Subcutaneous adipose tissue (tissue), 4 donors: ENCODE results near the gene DDX3X. TPM values are rescaled to one million over a fixed set of nuclear protein-coding genes. Genes with fewer than 3 reads are reported as not detected.

Experiments used
- total RNA-seq, 4 donors: library from RNA; depleted of rRNA; stranded (reverse); fragments of >200 nt; gene quantifications; one replicate each; pipeline ENCODE4 v1.1.0, GENCODE V29; 2016
- TF ChIP-seq, protein P1 (sequence below): fragments of 450-650 bp; IDR thresholded peaks from one replicate; pipeline ENCODE4 v1.5.1; 2016; ENCODE audit warnings: low read depth, mild to moderate bottlenecking, control low read depth, antibody characterized with exemption, moderate library complexity

DDX3X gene
- total RNA-seq, 4 donors from 2014 or later, result 214 to 404 (median 320) TPM

GRCh38 chrX:41302370-41302769, 31.6 kb upstream of the DDX3X start:
- TF ChIP-seq, protein P1, sequence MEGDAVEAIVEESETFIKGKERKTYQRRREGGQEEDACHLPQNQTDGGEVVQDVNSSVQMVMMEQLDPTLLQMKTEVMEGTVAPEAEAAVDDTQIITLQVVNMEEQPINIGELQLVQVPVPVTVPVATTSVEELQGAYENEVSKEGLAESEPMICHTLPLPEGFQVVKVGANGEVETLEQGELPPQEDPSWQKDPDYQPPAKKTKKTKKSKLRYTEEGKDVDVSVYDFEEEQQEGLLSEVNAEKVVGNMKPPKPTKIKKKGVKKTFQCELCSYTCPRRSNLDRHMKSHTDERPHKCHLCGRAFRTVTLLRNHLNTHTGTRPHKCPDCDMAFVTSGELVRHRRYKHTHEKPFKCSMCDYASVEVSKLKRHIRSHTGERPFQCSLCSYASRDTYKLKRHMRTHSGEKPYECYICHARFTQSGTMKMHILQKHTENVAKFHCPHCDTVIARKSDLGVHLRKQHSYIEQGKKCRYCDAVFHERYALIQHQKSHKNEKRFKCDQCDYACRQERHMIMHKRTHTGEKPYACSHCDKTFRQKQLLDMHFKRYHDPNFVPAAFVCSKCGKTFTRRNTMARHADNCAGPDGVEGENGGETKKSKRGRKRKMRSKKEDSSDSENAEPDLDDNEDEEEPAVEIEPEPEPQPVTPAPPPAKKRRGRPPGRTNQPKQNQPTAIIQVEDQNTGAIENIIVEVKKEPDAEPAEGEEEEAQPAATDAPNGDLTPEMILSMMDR, result no peak

DNA sequence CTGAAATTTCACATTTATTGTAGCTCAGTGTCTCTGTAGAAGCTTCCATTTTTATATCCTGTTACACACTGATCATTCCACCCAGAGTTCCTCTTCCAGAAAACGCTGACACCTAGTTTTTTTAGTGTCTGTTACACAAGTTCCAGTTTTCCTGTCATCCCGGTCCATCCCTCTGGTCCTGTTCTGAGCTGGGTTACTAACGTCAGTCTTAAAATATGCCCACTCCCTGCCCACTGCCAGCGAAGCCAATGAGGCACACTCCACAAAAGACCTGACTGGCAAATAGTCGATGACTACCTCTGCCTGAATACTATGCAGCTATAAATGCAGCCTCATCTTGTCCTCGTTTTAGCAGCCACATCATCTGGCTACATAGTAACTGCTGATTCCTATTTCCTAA, 30.9 kb upstream of the DDX3X start:
- TF ChIP-seq, protein P1, result no peak

- TF ChIP-seq, protein P1, result no peak
Observed at GRCh38 chrX:41304178-41304577, 29.8 kb upstream of the DDX3X start.

DNA sequence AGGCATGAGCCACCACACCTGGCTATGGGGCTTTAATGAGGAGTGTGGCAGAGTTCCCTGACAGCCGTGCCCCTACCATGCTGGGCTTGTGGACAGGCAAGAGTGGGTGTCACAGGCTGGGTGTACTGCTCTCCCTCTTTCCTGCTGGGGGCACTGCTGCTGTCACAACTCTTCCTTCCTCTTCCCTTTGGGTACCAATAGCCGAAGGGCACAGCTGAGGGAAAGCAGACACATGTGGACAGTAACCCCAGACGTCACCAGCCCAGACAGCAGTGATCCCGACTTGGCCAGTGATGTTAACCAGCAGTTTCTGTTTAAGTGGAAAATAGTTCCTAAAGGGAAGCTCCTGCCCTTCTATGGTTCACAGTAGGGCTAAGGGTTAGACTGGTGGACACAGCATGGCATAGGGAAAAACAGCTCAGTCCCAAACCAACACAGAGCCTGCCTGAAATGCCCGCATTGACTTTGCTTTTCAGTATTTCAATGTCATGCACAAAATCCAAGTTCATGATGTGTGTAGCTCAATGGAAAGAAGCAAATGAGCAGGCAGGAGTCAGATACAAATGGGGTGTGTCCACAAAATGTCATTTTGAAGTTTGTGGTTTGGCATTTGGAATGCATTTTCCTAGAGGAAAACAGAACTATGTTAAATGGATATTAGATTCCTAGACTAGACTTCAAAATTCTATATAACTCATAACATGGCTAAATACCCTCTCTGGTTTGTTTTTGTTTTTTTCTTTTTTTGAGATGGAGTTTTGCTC, 24.9 kb upstream of the DDX3X start:
- TF ChIP-seq, protein P1, result no peak

DNA sequence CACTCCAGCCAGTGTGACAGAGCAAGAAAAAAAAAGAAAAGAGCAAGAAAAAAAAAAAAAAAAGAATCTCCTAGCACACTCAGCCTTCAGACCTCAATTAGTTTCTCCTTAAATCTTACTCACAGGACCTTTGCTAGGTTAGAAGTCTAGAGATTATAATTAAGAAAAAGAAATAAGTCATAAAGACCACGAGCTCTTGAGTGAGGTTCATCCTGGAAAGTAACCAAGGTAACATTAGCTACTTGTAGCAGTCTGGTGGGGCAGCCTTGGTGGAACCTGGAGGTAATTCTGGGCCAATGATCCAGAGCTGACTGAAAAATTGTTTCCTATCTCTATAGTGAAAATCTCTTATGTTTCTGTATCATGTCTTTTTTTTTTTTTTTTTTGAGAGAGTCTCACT, 21.2 kb upstream of the DDX3X start:
- TF ChIP-seq, protein P1, result no peak

DNA sequence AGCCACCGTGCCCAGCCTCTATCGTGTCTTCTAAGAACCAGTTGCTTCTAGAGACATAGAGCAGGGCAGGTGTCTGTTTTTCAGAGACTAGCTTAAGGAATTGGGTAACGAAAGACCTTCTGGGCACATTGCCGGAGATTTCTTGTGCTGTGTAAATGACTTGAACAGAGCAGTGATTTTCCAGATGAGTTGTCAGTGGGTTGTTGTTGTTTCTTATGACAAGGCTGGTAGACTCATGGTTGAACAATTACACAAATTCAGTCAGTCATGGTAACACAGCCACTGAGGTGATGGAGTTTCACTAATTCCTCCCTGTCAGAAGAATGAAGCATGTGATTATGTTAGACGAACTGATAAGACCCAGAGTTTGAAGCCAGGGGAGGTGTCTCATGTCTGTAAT, 20.5 kb upstream of the DDX3X start:
- TF ChIP-seq, protein P1, result no peak

- TF ChIP-seq, protein P1, result no peak
Observed at GRCh38 chrX:41314204-41314603, 19.8 kb upstream of the DDX3X start.
